ENCODE results near the gene FDX1. TPM values are rescaled to one million over a fixed set of nuclear protein-coding genes. Genes with fewer than 3 reads are reported as not detected.
"Not testable (repeated sequence)": the region's sequence is repeated elsewhere in the genome, so short reads cannot be mapped to it uniquely, and the experiment has no call there.

FDX1 gene
- total RNA-seq = 12.0 and 12.2 TPM in 2 replicates

- intact Hi-C loops (cut with micrococcal nuclease) = loop anchor here (1.0 to 10.0 kb wide), 9 partner anchors 80 to 1445 kb away; partner anchors contain the start of genes ALG9, CFAP68 and FDXACB1
These were observed at the start of gene FDX1 for GRCh38 chr11:110429731-110430266. FDX1 (plus strand) TSS chr11:110429948; CDS start chr11:110430121, 173 bp downstream.

GRCh38 chr11:110380836-110381622 lies 48.7 kb upstream of the FDX1 start:
- intact Hi-C loops (cut with micrococcal nuclease) = no loop called here

GRCh38 chr11:110388231-110388630 lies 41.5 kb upstream of the FDX1 start:
- intact Hi-C loops (cut with micrococcal nuclease) = loop anchor here (1.0 kb wide), 1 partner anchor 39 kb away; no protein-coding TSS in a partner anchor

- intact Hi-C loops (cut with micrococcal nuclease) = no loop called here
These were observed 39.8 kb upstream of the FDX1 start for GRCh38 chr11:110389965-110390364.

- intact Hi-C loops (cut with micrococcal nuclease) = no loop called here
These were observed 37.7 kb upstream of the FDX1 start for GRCh38 chr11:110392056-110392455.

- intact Hi-C loops (cut with micrococcal nuclease) = not testable (repeated sequence)
These were observed 32.0 kb upstream of the FDX1 start for GRCh38 chr11:110397668-110398286.

- intact Hi-C loops (cut with micrococcal nuclease) = not testable (repeated sequence)
These were observed 26.2 kb upstream of the FDX1 start for GRCh38 chr11:110403585-110403984.

- intact Hi-C loops (cut with micrococcal nuclease) = not testable (repeated sequence)
These were observed 24.1 kb upstream of the FDX1 start for GRCh38 chr11:110405636-110406035.

GRCh38 chr11:110407315-110407714 lies 22.4 kb upstream of the FDX1 start:
- intact Hi-C loops (cut with micrococcal nuclease) = no loop called here

- intact Hi-C loops (cut with micrococcal nuclease) = no loop called here
These were observed 20.6 kb upstream of the FDX1 start for GRCh38 chr11:110409174-110409573.

GRCh38 chr11:110410651-110411050 lies 19.1 kb upstream of the FDX1 start:
- intact Hi-C loops (cut with micrococcal nuclease) = no loop called here

- intact Hi-C loops (cut with micrococcal nuclease) = no loop called here
These were observed 14.7 kb upstream of the FDX1 start for GRCh38 chr11:110415081-110415480.

GRCh38 chr11:110421658-110422057 lies 8.1 kb upstream of the FDX1 start:
- intact Hi-C loops (cut with micrococcal nuclease) = not testable (repeated sequence)

GRCh38 chr11:110422306-110422905 lies 7.3 kb upstream of the FDX1 start:
- intact Hi-C loops (cut with micrococcal nuclease) = no loop called here

GRCh38 chr11:110424775-110425444 lies 4.8 kb upstream of the FDX1 start:
- intact Hi-C loops (cut with micrococcal nuclease) = no loop called here

- intact Hi-C loops (cut with micrococcal nuclease) = no loop called here
These were observed 3.8 kb upstream of the FDX1 start for GRCh38 chr11:110425751-110426545.

GRCh38 chr11:110428040-110428439 lies 1.7 kb upstream of the FDX1 start:
- intact Hi-C loops (cut with micrococcal nuclease) = no loop called here

- intact Hi-C loops (cut with micrococcal nuclease) = loop anchor here (1.0 kb wide), 6 partner anchors 80 to 483 kb away; no protein-coding TSS in a partner anchor
These were observed 605 bp upstream of the FDX1 start for GRCh38 chr11:110428956-110429730.

- intact Hi-C loops (cut with micrococcal nuclease) = loop anchor here (5.0 to 10.0 kb wide), 3 partner anchors 353 to 1444 kb away; partner anchors contain the start of genes ALG9, CFAP68 and FDXACB1
These were observed 711 bp downstream of the FDX1 start for GRCh38 chr11:110430267-110431050.
